WI38 (cell line): Measurements from ENCODE around the gene LRP8.

Experiments used
- H3K4me3 ChIP-seq: 2 replicates; pipeline ENCODE4 v1.5.1; 2011; ENCODE audit warnings: low read depth, mild to moderate bottlenecking, control low read depth, low read length
- CTCF ChIP-seq: IDR thresholded peaks from 2 replicates; pipeline ENCODE4 v1.5.1; 2012; ENCODE audit warnings: low read depth, mild to moderate bottlenecking, control low read depth, low read length

The LRP8 gene

DNA sequence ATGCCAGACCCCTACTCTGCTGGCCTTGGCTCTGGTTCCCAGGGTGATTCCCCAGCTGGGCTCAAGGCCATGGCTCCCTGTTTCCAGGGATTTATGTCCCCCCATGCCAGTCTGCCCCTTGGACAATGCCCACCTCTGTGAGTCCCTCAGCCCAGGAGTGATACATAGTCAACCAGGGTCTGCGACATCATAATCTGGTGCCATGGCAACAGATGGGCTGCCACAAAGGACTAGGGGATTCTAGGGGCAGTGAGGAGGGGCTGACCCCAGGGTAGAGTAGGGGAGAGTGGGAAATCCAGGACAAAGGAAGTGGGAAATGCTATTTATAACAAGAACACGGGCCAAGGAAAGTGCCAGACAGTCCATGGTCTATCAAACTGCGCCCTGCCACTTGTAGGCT, 33.8 kb downstream of the LRP8 start:
- H3K4me3 ChIP-seq, result no peak overlapping the region
- TF ChIP-seq CTCF, result no peak

DNA sequence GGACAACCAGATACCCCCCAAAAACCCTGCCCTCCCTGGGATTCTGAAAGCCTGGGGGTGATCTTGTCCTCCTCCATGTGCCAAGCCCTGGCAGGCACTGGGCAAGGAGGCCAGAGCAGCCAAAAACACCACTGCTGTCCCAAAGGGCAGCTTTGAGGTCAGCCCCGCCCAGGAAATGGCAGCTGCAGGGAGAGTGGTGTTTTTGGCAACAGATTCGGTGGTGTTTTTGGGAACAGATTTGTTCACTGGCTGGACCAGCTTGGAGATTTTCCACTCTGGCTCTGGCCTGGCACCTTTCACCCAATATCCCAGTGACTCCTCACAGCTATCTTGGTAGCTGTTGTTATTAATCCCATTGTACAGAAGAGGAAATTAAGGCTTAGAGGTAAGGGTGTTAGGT, 34.7 kb downstream of the LRP8 start:
- no peak overlapping the region for H3K4me3 ChIP-seq
- no peak for TF ChIP-seq CTCF

GRCh38 chr1:53292690-53293089, 35.2 kb downstream of the LRP8 start:
- TF ChIP-seq CTCF, result no peak
- no peak overlapping the region for H3K4me3 ChIP-seq

- no peak overlapping the region for H3K4me3 ChIP-seq
- TF ChIP-seq CTCF, result no peak
Measured at GRCh38 chr1:53291574-53291973, 36.3 kb downstream of the LRP8 start.

GRCh38 chr1:53288790-53289429, 39.0 kb downstream of the LRP8 start:
- TF ChIP-seq CTCF, result no peak

GRCh38 chr1:53288002-53288789, 39.7 kb downstream of the LRP8 start:
- H3K4me3 ChIP-seq, result no peak overlapping the region
- TF ChIP-seq CTCF, result no peak

More at GRCh38 chr1:53288790-53289429, 39.0 kb downstream of the LRP8 start:
- H3K4me3 ChIP-seq, result no peak overlapping the region

GRCh38 chr1:53286955-53287354, 40.9 kb downstream of the LRP8 start:
- H3K4me3 ChIP-seq, result no peak overlapping the region
- no peak for TF ChIP-seq CTCF
